Stimulated activated CD8-positive, alpha-beta memory T cell treated with anti-CD3 and anti-CD28 coated beads, Interleukin-4, amount 100 ng/mL, for 24 hours (primary cell): ENCODE measurements around the gene RPUSD1.

Source experiments
- DNase-seq: peaks from one replicate; pipeline ENCODE4 v3.0.0-alpha.2; 2020; ENCODE audit warnings: low read depth

RPUSD1 gene

GRCh38 chr16:818592-818991, 30.4 kb upstream of the RPUSD1 start:
- no peak for DNase-seq

GRCh38 chr16:818132-818531, 30.0 kb upstream of the RPUSD1 start:
- no peak for DNase-seq

GRCh38 chr16:817001-817906, 29.1 kb upstream of the RPUSD1 start:
- DNase-seq, result no peak

GRCh38 chr16:815861-816260, 27.7 kb upstream of the RPUSD1 start:
- no peak for DNase-seq

- DNase-seq, result no peak
Measured at GRCh38 chr16:814974-815373, 26.8 kb upstream of the RPUSD1 start.

- no peak for DNase-seq
Measured at GRCh38 chr16:813916-814412, 25.8 kb upstream of the RPUSD1 start.

GRCh38 chr16:813204-813915, 25.2 kb upstream of the RPUSD1 start:
- peak; percentile 42 for DNase-seq

- DNase-seq, result no peak
Measured at GRCh38 chr16:808085-808386, 19.9 kb upstream of the RPUSD1 start.

- peak; percentile 86 for DNase-seq
Measured at GRCh38 chr16:807347-808084, 19.3 kb upstream of the RPUSD1 start.

GRCh38 chr16:805474-805873, 17.3 kb upstream of the RPUSD1 start:
- no peak for DNase-seq

GRCh38 chr16:804193-805048, 16.2 kb upstream of the RPUSD1 start:
- DNase-seq, result no peak

- DNase-seq, result no peak
Measured at GRCh38 chr16:803754-804080, 15.5 kb upstream of the RPUSD1 start.

GRCh38 chr16:802914-803753, 15.0 kb upstream of the RPUSD1 start:
- DNase-seq, result no peak

GRCh38 chr16:802461-802860, 14.3 kb upstream of the RPUSD1 start:
- no peak for DNase-seq

GRCh38 chr16:801584-802363, 13.6 kb upstream of the RPUSD1 start:
- no peak for DNase-seq

GRCh38 chr16:800834-801511, 12.8 kb upstream of the RPUSD1 start:
- DNase-seq, result no peak

- no peak for DNase-seq
Measured at GRCh38 chr16:799948-800833, 12.0 kb upstream of the RPUSD1 start, which contains the start of gene GNG13. GNG13 (minus strand) TSS chr16:800734; CDS start chr16:799077, 1,657 bp downstream.
